Effector memory CD8-positive, alpha-beta T cell (primary cell): ENCODE data around the gene ENTHD1.
"Not testable (repeated sequence)": the region's sequence is repeated elsewhere in the genome, so short reads cannot be mapped to it uniquely, and the experiment has no call there.

ENCODE experiments used
- ATAC-seq: fragments of 150-1000 bp; cut with Tn5 transposase; replicated peaks from 2 replicates; pipeline ENCODE4 v1.10.0; 2021; ENCODE audit warnings: mild to moderate bottlenecking, moderate library complexity
- DNase-seq, 3 experiments: peaks; one replicate each; pipeline ENCODE4 v3.0.0; 2021
- H3K27ac Mint-ChIP-seq, 2 donors: one replicate each; pipeline ENCODE4 v1.8.0; 2022; ENCODE audit warnings: mild to moderate bottlenecking in 2 of 2, mixed read lengths in 2 of 2, moderate library complexity in 2 of 2
- H3K27me3 Mint-ChIP-seq, 2 donors: one replicate each; pipeline ENCODE4 v1.8.0; 2022; ENCODE audit warnings: mixed read lengths in 2 of 2
- H3K36me3 Mint-ChIP-seq: one replicate; pipeline ENCODE4 v1.8.0; 2022; ENCODE audit warnings: mild to moderate bottlenecking, moderate library complexity, mixed read lengths; ENCODE audit not compliant: insufficient read depth
- H3K4me1 Mint-ChIP-seq, 2 donors: one replicate each; pipeline ENCODE4 v1.8.0; 2022; ENCODE audit warnings: low read depth in 2 of 2, mixed read lengths in 2 of 2
- H3K4me3 Mint-ChIP-seq, 2 donors: one replicate each; pipeline ENCODE4 v1.8.0; 2022; ENCODE audit warnings: mild to moderate bottlenecking in 2 of 2, mixed read lengths in 2 of 2, moderate library complexity in 2 of 2
- H3K9me3 Mint-ChIP-seq, 2 donors: one replicate each; pipeline ENCODE4 v1.8.0; 2022; ENCODE audit warnings: mixed read lengths in 2 of 2

ENTHD1 gene

GRCh38 chr22:39734866-39735265 lies 158.7 kb downstream of the ENTHD1 start:
- ATAC-seq (no peak), DNase-seq (no peak)
- H3K4me3 Mint-ChIP-seq = no peak overlapping the region
- peaks cover 19 to 64% of the 10 kb centered on the region in 2 donors for H3K27me3 Mint-ChIP-seq
- no peak overlapping the region for H3K27ac Mint-ChIP-seq
- no peaks in the 10 kb centered on the region for H3K36me3 Mint-ChIP-seq
- no peaks in the 10 kb centered on the region for H3K4me1 Mint-ChIP-seq
- no peaks in the 10 kb centered on the region for H3K9me3 Mint-ChIP-seq

- DNase-seq, H3K4me3 Mint-ChIP-seq, ATAC-seq, H3K27ac Mint-ChIP-seq, H3K9me3 Mint-ChIP-seq, H3K36me3 Mint-ChIP-seq, H3K4me1 Mint-ChIP-seq: not testable (repeated sequence)
- H3K27me3 Mint-ChIP-seq = peaks cover 19 to 64% of the 10 kb centered on the region in 2 donors
These were observed 159.5 kb downstream of the ENTHD1 start for GRCh38 chr22:39734046-39734445.

GRCh38 chr22:39733191-39733590 lies 160.4 kb downstream of the ENTHD1 start:
- Mint-ChIP-seq H3K27ac (no peak overlapping the region), H3K9me3 (no peaks in the 10 kb centered on the region), H3K27me3 (peaks cover 19 to 62% of the 10 kb centered on the region in 2 donors), H3K4me3 (no peak overlapping the region), H3K36me3 (no peaks in the 10 kb centered on the region), H3K4me1 (no peaks in the 10 kb centered on the region)
- no peak for ATAC-seq
- no peak for DNase-seq

GRCh38 chr22:39732625-39733024 lies 160.9 kb downstream of the ENTHD1 start:
- H3K36me3 Mint-ChIP-seq = no peaks in the 10 kb centered on the region
- DNase-seq = no peak
- peaks cover 15 to 56% of the 10 kb centered on the region in 2 donors for H3K27me3 Mint-ChIP-seq

GRCh38 chr22:39731881-39732555 lies 161.5 kb downstream of the ENTHD1 start:
- Mint-ChIP-seq H3K9me3 (no peaks in the 10 kb centered on the region), H3K27me3 (peaks cover 15 to 54% of the 10 kb centered on the region in 2 donors), H3K4me3 (no peak overlapping the region), H3K4me1 (no peaks in the 10 kb centered on the region), H3K36me3 (no peaks in the 10 kb centered on the region), H3K27ac (no peak overlapping the region)
- ATAC-seq (no peak), DNase-seq (no peak)

More at GRCh38 chr22:39732625-39733024, 160.9 kb downstream of the ENTHD1 start:
- no peaks in the 10 kb centered on the region for H3K9me3 Mint-ChIP-seq
- no peak overlapping the region for H3K4me3 Mint-ChIP-seq
- H3K4me1 Mint-ChIP-seq = no peaks in the 10 kb centered on the region
- no peak for ATAC-seq
- no peak overlapping the region for H3K27ac Mint-ChIP-seq

- no peak for ATAC-seq
- H3K4me1 Mint-ChIP-seq = no peaks in the 10 kb centered on the region
- no peak for DNase-seq
- no peaks in the 10 kb centered on the region for H3K9me3 Mint-ChIP-seq
- H3K4me3 Mint-ChIP-seq = no peak overlapping the region
- peaks cover 4% of the 10 kb centered on the region for H3K36me3 Mint-ChIP-seq
- H3K27me3 Mint-ChIP-seq = peaks cover 15 to 56% of the 10 kb centered on the region in 2 donors
- no peak overlapping the region for H3K27ac Mint-ChIP-seq
These were observed 162.1 kb downstream of the ENTHD1 start for GRCh38 chr22:39731481-39731880.

GRCh38 chr22:39729141-39729934 lies 164.2 kb downstream of the ENTHD1 start:
- ATAC-seq = no peak
- H3K27me3 Mint-ChIP-seq = peaks cover 0 to 48% of the 10 kb centered on the region in 2 donors
- H3K9me3 Mint-ChIP-seq = no peaks in the 10 kb centered on the region
- no peak for DNase-seq
- no peak overlapping the region for H3K4me3 Mint-ChIP-seq
- no peaks in the 10 kb centered on the region for H3K4me1 Mint-ChIP-seq
- H3K27ac Mint-ChIP-seq = peak overlapping the region in 1 of 2 donors; percentile 49
- H3K36me3 Mint-ChIP-seq = peaks cover 4% of the 10 kb centered on the region

- Mint-ChIP-seq H3K27ac (no peak overlapping the region), H3K9me3 (no peaks in the 10 kb centered on the region), H3K4me3 (no peak overlapping the region), H3K36me3 (peaks cover 4% of the 10 kb centered on the region), H3K4me1 (no peaks in the 10 kb centered on the region), H3K27me3 (peaks cover 0 to 45% of the 10 kb centered on the region in 2 donors)
- no peak for DNase-seq
- no peak for ATAC-seq
These were observed 165.2 kb downstream of the ENTHD1 start for GRCh38 chr22:39728236-39728860.

- H3K4me1 Mint-ChIP-seq = no peaks in the 10 kb centered on the region
- DNase-seq (no peak), ATAC-seq (no peak)
- H3K27me3 Mint-ChIP-seq = peaks cover 0 to 43% of the 10 kb centered on the region in 2 donors
- no peak overlapping the region for H3K27ac Mint-ChIP-seq
- H3K36me3 Mint-ChIP-seq = peaks cover 4% of the 10 kb centered on the region
- H3K9me3 Mint-ChIP-seq = no peaks in the 10 kb centered on the region
- H3K4me3 Mint-ChIP-seq = no peak overlapping the region
These were observed 166.0 kb downstream of the ENTHD1 start for GRCh38 chr22:39727541-39727940.

- no peak for DNase-seq
- Mint-ChIP-seq H3K27ac (no peak overlapping the region), H3K4me1 (no peaks in the 10 kb centered on the region), H3K27me3 (peaks cover 0 to 31% of the 10 kb centered on the region in 2 donors), H3K36me3 (peaks cover 4% of the 10 kb centered on the region), H3K4me3 (no peak overlapping the region), H3K9me3 (no peaks in the 10 kb centered on the region)
- no peak for ATAC-seq
These were observed 168.1 kb downstream of the ENTHD1 start for GRCh38 chr22:39725351-39726035.

- DNase-seq (no peak), ATAC-seq (no peak)
- Mint-ChIP-seq H3K4me1 (no peaks in the 10 kb centered on the region), H3K36me3 (peaks cover 4% of the 10 kb centered on the region), H3K9me3 (no peaks in the 10 kb centered on the region), H3K4me3 (no peak overlapping the region), H3K27ac (no peak overlapping the region), H3K27me3 (peaks cover 0 to 31% of the 10 kb centered on the region in 2 donors)
These were observed 168.7 kb downstream of the ENTHD1 start for GRCh38 chr22:39724857-39725256.

GRCh38 chr22:39724390-39724789 lies 169.2 kb downstream of the ENTHD1 start:
- H3K36me3 Mint-ChIP-seq = peaks cover 4% of the 10 kb centered on the region
- no peak overlapping the region for H3K27ac Mint-ChIP-seq
- ATAC-seq (no peak), DNase-seq (no peak)
- peaks cover 0 to 31% of the 10 kb centered on the region in 2 donors for H3K27me3 Mint-ChIP-seq
- H3K9me3 Mint-ChIP-seq = no peaks in the 10 kb centered on the region
- peaks cover under 1 to 2% of the 10 kb centered on the region in 2 donors for H3K4me1 Mint-ChIP-seq
- no peak overlapping the region for H3K4me3 Mint-ChIP-seq

- no peak for DNase-seq
- ATAC-seq = no peak
- Mint-ChIP-seq H3K27me3 (peaks cover 0 to 31% of the 10 kb centered on the region in 2 donors), H3K4me1 (peaks cover 4 to 7% of the 10 kb centered on the region in 2 donors), H3K4me3 (no peak overlapping the region), H3K9me3 (no peaks in the 10 kb centered on the region), H3K27ac (no peak overlapping the region), H3K36me3 (peaks cover 4% of the 10 kb centered on the region)
These were observed 169.6 kb downstream of the ENTHD1 start for GRCh38 chr22:39723899-39724351.
